ENCODE results near the gene OXSR1.

DNA sequence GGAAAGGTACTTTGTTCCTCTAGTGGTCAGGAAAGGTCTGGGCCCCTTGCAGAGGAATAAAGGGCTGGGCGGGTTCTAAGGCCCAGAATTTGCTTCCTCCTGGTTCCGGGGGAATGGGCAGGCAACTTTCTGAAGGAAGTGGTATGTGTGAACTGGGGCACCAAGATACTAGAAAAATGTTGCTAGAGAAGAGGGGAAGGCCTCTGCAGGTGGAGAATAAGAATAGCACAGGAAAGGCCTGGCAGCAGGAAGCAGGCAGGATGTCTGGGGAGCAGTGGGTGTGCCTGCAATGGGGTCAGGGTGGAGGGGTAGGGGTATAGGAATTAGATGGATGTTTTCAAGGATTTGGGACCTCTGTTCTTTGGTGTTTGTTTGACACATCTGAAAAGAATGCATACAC, 102.3 kb downstream of the OXSR1 start:
- TF ChIP-seq POLR2A (IDR thresholded peaks at IDR 0.05; ENCODE audit: low read depth) (no peak), CTCF (IDR thresholded peaks at IDR 0.05) (no peak), POLR2AphosphoS5 (IDR thresholded peaks at IDR 0.05) (no peak), EP300 (IDR thresholded peaks at IDR 0.05) (no peak)

All from esophagus muscularis mucosa (tissue), 4 donors.